Midbrain (tissue), 1 donor: ENCODE measurements around the gene AP4M1.
"Not testable (repeated sequence)": the region's sequence is repeated elsewhere in the genome, so short reads cannot be mapped to it uniquely, and the experiment has no call there.

Source experiments
- DNase-seq: peaks from one replicate; lab custom pipeline; 2025; lab: John Stamatoyannopoulos, UW

The AP4M1 gene

DNA sequence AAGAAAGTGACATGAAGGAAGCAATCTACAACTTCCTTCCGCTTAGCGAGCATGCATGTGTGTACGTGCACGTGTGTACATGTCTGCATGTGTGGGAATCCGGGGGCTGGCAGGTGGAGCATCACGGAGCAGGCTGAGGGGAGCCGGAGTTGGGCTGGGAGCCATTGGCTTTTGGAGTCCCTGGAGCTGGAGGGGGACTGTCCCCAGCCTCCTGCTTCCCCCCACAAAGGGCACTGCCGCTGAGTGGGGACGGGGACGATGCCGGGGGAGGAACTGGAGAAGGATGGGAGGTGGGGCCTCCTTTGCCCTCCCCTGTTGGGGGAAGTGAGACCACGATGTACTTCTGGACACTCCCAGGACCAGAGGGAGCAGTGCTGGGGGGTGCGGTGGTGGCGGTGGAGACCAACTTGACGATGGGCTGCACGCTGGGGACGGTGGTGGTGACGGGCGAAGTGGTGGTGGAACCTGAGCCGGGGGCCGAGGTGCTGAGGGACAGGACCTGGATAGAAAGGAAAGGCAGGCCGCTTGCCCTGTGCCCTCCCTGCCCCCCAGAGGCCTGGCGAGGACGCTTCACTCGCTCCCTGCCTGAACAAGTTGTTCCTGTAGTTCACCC, 5.8 kb downstream of the AP4M1 start:
- DNase-seq, result no peak

DNA sequence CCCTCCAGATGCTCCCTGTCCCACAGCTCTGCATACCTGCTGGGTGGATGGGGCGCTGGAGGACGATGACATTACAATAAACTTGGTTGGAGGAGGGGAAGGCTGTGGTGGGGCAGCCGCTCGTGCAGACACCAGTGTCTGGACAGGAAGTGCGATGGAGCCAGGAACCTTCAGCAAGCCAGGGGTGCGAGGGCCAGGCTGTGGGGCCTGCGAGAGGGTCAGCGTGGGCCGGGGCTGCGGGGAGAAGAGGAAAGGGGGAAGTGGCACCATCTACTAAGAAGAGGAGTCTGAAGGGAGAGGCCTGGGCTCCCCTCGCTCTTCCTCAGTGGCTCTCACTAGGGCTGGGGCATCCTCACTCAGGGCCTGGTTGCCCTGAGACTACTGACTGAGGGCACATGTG, 6.4 kb downstream of the AP4M1 start:
- no peak for DNase-seq

DNA sequence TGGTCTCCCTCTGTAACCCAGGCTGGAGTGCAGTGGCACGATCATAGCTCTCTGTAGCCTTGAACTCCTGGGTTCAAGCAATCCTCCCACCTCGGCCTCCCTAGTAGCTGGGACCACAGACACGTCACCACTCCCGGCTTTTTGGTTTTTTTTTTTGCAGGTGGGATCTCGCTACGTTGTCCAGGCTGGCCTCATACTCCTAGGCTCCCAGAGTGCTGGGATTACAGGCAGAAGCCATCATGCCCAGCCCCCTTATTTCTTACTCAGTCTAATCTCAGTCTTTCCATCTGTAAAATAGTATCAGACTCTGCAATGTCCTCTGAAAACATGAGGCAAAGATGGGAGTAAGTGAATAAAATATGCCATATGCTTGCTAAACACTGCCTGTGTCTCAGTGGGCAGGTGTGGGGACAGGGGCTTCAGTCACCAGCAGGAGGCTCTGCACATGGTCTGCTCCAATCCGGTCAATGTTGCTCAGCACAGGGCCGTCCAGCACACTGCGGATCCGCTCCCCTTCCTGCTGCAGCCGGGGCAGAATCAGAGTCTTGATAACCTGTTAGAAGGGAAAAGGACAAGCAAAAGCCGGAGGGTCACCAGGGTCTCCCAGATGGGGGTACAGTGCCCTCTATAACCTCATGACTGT, 8.2 kb downstream of the AP4M1 start:
- no peak for DNase-seq

DNA sequence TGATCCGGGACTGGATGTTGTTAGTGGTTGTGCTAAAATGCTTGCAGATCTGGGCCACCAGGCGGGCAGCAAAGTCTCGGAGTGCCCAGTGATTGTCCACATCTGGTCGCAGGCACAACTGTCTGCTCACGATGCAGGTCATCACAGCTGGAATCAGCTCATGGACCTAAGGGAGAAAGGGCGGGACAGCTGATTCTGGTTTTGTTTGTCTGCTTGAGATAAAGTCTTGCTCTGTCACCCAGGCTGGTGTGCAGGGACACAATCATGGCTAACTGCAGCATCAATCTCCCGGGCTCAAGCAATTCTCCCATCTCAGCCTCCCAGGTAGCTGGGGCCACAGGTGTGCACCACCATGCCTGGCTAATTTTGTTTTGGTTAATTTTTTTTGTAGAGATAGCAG, 9.7 kb downstream of the AP4M1 start:
- DNase-seq, result no peak

DNA sequence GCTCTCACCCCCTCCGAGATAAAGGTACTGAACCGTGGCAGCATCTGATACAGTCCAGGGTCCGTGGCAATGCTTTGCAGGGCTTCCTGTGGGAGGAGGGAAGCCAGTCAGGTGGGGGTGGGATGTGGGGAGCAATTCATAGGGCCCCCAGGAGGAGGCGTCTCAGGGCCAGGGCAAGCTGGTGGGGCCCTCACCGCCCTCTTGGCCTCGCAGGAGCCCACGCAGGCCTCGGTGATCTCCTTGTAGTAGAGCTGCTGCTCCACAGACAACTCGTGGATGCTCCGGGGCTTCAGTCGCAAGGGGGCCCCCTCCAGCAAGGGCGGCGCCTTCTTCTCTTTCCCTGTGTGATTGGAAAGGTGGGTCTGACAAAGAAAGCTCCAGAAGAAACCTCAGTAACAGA, 10.5 kb downstream of the AP4M1 start:
- DNase-seq, result no peak

DNA sequence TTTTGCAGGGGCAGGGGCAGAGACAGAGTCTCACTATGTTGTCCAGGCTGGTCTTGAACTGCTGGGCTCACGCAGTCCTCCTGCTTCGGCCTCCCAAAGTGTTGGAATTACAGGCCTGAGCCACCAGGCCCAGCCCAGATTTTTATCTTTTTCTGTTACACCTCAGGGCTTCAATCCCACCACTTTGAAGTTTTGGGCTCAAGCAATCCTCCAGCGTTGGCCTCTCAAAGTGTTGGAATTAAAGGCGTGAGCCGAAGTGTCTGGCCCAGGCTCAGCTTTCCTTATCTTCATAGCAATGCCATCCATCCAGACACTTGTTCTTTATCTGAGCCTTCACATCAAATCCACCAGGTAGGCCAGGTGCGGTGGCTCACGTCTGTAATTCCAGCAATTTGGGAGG, 13.6 kb downstream of the AP4M1 start:
- no peak for DNase-seq

DNA sequence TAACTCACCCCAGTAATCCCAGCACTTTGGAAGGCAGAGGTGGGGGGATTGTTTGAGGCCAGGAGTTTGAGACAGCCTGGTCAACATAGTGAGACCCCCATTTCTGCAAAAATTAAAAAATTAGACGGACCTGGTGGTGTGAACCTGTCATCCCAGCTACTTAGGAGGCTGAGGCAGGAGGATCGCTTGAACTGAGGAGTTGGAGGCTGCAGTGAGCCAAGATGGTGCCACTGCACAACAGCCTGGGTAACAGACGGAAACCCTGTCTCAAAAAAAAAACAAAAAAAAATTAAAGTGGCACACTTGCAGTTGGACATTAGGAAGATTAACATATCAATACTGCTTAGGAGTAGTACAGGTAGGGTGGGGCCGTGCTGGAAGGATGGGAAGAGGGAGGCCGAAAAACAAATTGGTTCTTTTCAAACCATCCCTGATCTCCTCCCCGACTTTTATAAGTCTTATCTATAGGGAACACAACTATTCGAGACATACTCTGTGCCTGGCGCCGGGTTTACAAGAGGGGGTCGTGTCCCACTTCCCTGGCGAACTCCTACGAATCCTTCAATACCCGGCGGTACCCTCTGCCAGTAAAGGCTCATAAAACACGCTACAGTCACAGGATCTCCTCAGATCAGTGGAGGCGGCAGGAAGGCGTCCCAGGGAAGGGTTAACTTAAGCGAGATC, 17.1 kb downstream of the AP4M1 start:
- no peak for DNase-seq

DNA sequence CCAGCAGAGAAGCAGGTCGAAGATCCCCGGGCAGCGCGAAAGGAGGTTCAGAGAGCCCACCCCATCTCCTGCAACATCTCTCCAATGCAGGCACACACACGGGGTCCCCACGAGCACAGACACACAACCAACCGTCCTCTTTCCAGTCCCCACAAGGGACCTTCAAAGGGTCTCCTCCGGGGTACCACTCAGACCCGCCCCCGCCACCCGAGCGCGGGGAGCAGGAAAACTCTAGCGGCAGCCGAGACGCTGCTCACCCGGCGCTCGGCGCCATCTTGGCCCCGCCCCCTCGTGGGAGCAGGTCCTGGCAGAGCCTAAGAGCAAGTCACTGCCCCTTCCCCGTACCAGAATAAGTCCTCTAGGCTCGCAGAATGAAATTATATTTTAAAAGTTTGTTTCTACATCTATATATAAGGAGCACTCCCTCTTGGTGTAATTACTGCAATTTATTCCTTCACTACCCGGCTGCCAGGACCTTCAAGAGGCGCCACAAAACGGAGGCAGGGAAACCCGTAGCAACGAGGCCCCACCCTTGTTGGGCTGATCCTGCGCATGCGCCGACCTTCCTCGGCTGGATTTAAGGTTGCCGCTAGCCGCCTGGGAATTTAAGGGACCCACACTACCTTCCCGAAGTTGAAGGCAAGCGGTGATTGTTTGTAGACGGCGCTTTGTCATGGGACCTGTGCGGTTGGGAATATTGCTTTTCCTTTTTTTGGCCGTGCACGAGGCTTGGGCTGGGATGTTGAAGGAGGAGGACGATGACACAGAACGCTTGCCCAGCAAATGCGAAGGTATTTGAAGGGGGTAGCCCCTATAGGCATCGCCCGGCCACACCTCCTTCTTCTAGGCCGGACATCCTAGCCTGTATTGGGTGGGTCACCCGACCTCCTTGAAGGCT, 17.9 kb downstream of the AP4M1 start, which contains the start of the genes CNPY4 and TAF6:
Gene CNPY4 (plus strand): TSS at position 563 of the 898 bp plus-strand sequence. CDS start 111 bp downstream, at position 674.
Gene TAF6 (minus strand): TSS at position 287 of the 898 bp plus-strand sequence. CDS start 5,149 bp downstream, outside the sequence.
- peak; percentile 96 for DNase-seq

DNA sequence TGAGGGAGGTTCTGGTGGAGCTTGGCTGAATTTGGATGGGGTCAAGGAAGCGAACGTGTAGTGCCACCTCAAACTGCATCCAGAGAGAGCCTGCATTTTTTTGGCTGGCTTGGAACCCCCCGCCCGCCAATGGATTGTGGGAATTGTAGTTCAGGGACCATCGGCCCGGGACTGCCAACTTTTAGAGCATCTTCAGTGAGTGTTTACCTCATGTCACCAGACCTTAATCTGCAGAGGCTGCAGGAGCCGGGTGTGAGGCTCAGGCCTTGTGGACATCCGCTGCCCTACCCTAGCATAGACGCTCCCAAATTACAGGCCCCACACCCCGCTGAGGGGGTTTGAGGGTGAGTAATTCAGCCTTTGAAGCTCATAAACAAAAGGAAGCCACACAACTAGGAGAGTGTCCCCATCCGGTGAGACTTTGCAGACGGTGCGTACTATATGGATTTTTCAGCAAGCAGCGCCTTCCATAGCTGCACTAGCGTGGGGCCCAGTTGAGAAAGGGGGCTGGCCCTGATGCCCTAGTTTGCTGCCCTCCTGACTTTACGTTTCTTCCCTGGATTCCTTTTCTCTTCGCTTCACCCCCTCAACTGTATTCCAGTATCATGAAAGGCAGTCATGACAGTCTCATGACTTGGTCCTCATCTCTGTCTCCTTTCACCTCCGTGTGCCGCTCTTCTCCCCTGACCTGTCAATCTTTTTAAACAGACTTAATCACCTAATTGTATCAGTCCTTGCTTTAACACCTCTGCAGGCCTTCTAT, 18.7 kb downstream of the AP4M1 start:
- DNase-seq, result peak; percentile 85

DNA sequence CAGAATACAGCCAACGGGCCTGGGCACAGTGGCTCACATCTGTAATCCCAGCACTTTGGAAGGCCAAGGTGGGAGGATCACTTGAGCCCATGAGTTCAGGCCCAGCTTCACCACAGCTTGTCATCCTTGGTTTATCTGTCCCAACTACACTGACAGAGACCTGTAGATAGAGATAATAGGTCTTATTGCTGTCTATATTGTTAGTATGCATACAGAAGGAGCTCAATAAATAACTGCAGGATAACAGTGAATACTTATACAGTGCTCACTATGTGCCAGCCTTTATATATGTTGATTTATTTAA, 19.2 kb downstream of the AP4M1 start:
- DNase-seq, result no peak

DNA sequence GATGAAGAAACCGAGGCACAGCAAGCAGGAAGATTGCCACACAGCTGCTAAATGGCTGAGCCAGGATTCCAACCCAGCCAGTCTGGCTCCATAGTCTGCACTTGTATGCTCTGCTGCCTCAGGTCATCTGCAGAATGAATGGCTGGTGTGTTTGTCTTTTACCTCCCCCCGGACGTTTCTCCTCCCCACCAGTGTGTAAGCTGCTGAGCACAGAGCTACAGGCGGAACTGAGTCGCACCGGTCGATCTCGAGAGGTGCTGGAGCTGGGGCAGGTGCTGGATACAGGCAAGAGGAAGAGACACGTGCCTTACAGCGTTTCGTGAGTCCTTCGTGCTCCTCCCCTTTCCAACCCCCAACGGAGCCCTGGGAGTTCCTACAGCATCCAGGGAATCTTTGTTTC, 20.6 kb downstream of the AP4M1 start:
- no peak for DNase-seq

DNA sequence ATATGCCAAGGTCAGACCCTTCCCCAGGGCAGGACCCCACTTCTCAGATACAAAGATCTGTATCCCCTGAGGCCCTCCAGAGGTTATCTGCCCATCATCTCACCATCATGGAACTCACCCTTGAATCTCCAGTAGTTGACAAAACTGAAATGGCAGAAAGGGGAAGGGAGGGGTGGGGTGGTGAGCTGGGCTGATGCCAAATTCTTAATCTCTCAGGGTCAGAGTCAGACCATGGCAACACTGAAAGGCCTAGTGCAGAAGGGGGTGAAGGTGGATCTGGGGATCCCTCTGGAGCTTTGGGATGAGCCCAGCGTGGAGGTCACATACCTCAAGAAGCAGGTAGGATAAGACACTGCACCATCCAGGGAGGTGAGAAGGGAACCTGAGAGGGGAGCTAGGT, 21.1 kb downstream of the AP4M1 start:
- DNase-seq, result no peak

DNA sequence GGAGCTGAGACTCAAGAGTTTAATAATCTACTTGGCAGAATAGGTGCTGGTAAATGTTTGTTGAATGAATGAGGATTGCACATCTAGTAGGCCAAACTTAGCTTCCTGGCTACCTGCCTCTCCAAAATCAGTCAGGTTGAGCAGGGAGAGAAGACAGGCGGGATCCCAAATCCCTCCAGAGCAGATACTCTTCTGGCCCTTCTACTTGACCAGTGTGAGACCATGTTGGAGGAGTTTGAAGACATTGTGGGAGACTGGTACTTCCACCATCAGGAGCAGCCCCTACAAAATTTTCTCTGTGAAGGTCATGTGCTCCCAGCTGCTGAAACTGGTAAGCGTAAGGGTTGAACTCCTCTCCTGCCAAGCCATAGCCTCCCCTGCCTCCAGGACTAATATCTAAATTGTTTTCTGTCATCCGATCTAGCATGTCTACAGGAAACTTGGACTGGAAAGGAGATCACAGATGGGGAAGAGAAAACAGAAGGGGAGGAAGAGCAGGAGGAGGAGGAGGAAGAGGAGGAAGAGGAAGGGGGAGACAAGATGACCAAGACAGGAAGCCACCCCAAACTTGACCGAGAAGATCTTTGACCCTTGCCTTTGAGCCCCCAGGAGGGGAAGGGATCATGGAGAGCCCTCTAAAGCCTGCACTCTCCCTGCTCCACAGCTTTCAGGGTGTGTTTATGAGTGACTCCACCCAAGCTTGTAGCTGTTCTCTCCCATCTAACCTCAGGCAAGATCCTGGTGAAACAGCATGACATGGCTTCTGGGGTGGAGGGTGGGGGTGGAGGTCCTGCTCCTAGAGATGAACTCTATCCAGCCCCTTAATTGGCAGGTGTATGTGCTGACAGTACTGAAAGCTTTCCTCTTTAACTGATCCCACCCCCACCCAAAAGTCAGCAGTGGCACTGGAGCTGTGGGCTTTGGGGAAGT, 23.1 kb downstream of the AP4M1 start:
- DNase-seq, result no peak

DNA sequence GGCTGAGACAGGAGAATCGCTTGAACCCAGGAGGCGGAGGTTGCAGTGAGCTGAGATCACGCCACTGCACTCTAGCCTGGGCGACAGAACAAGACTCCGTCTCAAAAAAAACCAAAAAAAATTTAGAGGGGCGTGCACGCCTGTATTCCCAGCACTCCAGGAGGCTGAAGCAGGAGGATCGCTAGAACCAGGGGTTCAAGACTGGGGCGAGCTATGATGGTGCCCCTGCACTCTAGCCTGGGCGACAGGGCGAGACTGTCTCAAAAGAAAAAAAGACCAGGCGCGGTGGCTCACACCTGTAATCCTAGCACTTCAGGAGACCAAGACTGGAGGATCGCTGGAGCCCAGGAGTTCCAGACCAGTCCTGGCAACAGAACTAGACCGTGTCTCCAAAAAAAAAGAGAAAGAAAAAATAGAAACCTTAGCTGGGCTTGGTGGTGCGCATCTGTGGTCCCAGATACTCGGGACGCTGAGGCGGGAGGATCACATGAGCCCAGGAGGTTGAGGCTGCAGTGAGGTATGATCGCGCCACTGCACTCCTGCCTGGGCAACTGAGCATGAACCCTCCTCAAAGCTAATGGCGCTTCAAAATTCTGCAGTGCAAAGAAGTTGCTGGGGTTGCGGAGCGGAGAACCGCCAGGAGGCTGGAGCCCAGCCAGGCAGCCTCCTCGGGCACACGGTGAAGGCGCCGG, 24.9 kb downstream of the AP4M1 start:
- peak; percentile 70 for DNase-seq

DNA sequence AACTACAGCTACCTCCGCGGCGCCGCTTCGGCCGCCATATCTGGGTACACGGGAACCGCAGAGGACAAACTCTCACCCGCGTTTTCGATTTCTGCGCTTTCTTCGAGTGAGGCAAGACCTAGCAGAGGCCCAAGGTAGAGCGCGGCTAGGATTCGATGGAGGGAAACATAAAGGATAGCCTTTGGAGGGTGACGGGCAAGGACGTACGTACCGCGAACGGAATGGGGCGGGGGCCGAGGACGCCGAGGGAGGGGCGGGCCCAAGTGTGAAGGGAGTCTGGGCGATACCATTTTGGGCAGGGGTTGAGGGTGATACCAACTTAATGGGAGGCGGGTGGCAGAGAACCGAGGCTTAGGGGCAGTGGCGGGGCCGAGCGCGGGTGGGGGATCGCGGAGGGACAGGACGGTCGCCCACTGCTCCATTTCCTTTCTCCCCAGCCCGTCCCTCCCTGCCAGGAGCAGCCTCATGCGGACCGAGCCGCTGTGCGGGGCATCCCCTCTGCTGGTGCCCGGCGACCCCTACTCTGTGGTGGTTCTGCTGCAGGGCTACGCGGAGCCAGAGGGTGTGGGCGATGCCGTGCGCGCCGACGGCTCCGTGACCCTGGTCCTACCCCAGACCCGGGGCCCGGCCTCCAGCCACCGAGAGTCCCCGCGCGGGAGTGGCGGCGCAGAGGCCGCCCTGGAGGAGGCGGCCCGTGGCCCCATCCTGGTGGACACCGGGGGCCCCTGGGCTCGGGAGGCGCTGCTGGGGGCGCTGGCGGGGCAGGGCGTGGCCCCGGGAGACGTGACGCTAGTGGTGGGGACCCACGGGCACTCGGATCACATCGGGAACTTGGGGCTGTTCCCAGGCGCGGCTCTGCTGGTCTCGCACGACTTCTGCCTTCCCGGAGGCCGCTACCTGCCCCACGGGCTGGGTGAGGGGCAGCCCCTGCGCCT, 25.8 kb downstream of the AP4M1 start, which contains the start of gene MBLAC1:
Gene MBLAC1 (plus strand): TSS at position 37 of the 935 bp plus-strand sequence. CDS start 429 bp downstream, at position 466.
- DNase-seq, result peak; percentile 95

DNA sequence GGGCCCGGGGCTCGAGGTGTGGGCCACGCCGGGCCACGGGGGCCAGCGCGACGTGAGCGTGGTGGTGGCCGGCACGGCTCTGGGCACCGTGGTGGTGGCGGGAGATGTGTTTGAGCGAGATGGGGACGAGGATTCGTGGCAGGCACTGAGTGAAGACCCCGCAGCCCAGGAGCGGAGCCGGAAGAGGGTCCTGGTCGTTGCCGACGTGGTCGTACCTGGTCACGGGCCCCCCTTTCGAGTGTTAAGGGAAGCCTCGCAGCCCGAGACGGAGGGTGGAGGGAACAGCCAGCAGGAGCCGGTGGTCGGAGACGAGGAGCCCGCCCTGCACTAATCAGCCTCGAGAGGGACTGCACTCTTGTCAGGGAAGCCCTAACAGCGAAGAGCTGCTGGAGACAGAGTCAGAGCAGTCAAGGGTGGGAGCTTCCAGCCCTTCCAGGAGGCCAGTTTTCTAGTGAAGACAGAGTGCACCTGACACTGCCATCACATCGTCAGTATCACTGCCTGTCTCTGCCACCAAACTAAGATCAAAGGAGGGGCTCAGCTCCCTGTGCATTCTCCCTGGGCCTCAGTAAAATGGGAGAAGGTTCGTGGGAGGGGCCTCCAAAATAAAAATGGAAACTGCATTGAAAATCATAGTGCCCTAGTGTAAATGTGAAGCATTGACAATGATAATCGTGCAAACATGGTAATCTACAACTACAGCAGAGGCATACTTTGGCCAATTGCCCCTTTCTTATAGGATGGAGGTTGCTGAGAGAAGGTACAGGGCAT, 26.6 kb downstream of the AP4M1 start:
- DNase-seq, result no peak

DNA sequence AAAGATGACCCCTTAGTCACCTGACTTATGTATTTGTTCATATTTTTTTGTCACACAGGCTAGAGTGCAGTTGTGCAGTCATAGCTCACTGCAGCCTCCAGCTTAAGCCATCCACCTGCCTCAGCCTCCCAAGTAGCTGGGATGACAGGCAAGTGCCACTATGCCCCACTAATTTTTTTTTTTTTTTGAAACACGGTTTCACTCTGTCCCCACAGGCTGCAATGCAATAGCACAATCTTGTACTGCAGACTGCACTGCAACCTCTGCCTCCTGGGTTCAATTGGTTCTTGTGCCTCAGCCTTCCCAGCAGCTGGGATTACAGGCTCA, 27.2 kb downstream of the AP4M1 start:
- DNase-seq, result no peak

DNA sequence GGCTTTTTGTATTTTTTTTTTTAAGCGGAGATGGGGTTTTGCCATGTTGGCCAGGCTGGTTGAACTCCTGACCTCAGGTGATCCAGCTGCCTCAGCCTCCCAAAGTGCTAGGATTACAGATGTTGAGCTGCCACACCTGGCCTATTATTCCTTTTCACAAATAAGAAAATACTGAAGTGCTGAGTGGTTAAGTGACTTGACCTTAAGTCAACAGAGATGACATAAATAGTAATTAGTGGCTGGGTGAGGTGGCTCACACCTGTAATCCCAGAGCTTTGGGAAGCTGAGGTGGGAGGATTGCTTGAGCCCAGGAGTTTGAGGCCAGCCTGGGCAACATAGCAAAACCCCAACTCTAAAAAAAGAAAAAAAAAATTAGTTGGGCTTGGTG, 28.8 kb downstream of the AP4M1 start:
- DNase-seq, result not testable (repeated sequence)
